Measurements from ENCODE around the gene WDR59. TPM values are rescaled to one million over a fixed set of nuclear protein-coding genes. Genes with fewer than 3 reads are reported as not detected.

WDR59 gene
- total and polyA plus RNA-seq, 2 experiments from 2014 or later, result 38.7 to 54.5 TPM

DNA sequence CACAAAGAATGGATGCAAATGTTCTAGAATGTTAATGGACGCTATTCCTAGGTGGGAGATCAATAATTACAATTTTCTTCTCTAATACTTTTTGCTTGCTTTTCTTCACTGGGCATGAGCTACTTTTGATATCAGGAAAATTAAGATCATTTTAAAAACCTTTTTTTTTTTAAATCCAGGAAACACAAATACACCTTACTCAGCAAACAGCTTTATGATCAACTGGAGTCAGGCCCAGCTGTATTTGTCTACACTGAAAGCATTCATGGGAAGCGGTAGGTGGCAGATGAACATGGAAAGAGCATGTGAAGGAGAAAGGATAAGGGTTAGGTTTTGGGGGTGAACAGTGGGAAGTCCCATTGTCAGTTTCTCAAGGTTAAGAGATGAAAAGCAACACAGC is 97.8 kb downstream of the WDR59 start:
- peaks cover 1% of the 10 kb centered on the region for H3K27me3 Mint-ChIP-seq (ENCODE audit: insufficient read depth, low read depth, poor library complexity)
- Histone ChIP-seq H3K9me2 (ENCODE audit: insufficient read depth) (no peaks in the 10 kb centered on the region), H3K36me3 (ENCODE audit: insufficient read depth) (peaks cover 16% of the 10 kb centered on the region), H3K27me3 (ENCODE audit: insufficient read depth) (no peaks in the 10 kb centered on the region), H3K4me1 (ENCODE audit: insufficient read depth) (no peaks in the 10 kb centered on the region), H3K4me3 (no peak overlapping the region), H3F3A (replicated peaks; ENCODE audit: low read depth) (no peaks in the 10 kb centered on the region), H3K79me2 (replicated peaks; ENCODE audit: insufficient read depth) (no peaks in the 10 kb centered on the region), H2AFZ (no peak overlapping the region), H4K20me1 (replicated peaks; ENCODE audit: insufficient read depth) (peaks cover 3% of the 10 kb centered on the region; the same call in 1 of the 2 replicates), H3K27ac (ENCODE audit: low read depth) (no peak overlapping the region), H3K4me2 (no peak overlapping the region)
- ATAC-seq (no peak), DNase-seq (ENCODE audit: low spot score) (no peak)
- H3K36me3 Mint-ChIP-seq (ENCODE audit: low read depth), result peaks cover 65% of the 10 kb centered on the region
- no peaks in the 10 kb centered on the region for H3K9me3 Mint-ChIP-seq
- TF ChIP-seq ETS1 (IDR thresholded peaks at IDR 0.05) (no peak), NANOG (IDR thresholded peaks at IDR 0.05; ENCODE audit: borderline replicate concordance) (no peak), JUNB (IDR thresholded peaks at IDR 0.05; ENCODE audit: unreplicated experiment) (no peak), EZH2 (IDR thresholded peaks at IDR 0.05; ENCODE audit: low read depth, unreplicated experiment) (no peak)
- no peaks in the 10 kb centered on the region for H3K4me1 Mint-ChIP-seq
- H3K4me3 Mint-ChIP-seq, result no peak overlapping the region
- H3K27ac Mint-ChIP-seq, result no peak overlapping the region

- H2AFZ ChIP-seq, result no peak overlapping the region
- Mint-ChIP-seq H3K9me3 (no peaks in the 10 kb centered on the region), H3K27me3 (ENCODE audit: insufficient read depth, low read depth, poor library complexity) (no peaks in the 10 kb centered on the region), H3K4me1 (peaks cover 9% of the 10 kb centered on the region), H3K36me3 (ENCODE audit: low read depth) (peaks cover 32% of the 10 kb centered on the region), H3K4me3 (no peak overlapping the region), H3K27ac (no peak overlapping the region)
- 0 out of 2 replicates have a peak overlapping the region, but pooled peaks have one; percentile 11 for H3K27ac ChIP-seq (ENCODE audit: low read depth)
- no peaks in the 10 kb centered on the region for H3K79me2 ChIP-seq (replicated peaks; ENCODE audit: insufficient read depth)
- no peak overlapping the region for H3K4me2 ChIP-seq
- H4K20me1 ChIP-seq (replicated peaks; ENCODE audit: insufficient read depth), result 0 out of 2 replicates have a peak, but pooled peaks cover 3% of the 10 kb centered on the region
- DNase-seq (ENCODE audit: low spot score), result no peak
- H3F3A ChIP-seq (replicated peaks; ENCODE audit: low read depth), result no peaks in the 10 kb centered on the region
- TF ChIP-seq CREB1 (CRISPR knock-in tag; IDR thresholded peaks at IDR 0.05; ENCODE audit: low read depth) (no peak), ZNF114 (CRISPR knock-in tag; IDR thresholded peaks at IDR 0.05) (no peak), EZH2 (IDR thresholded peaks at IDR 0.05; ENCODE audit: low read depth, unreplicated experiment) (no peak), EZH2phosphoT487 (IDR thresholded peaks at IDR 0.05; ENCODE audit: unreplicated experiment) (no peak), NANOG (IDR thresholded peaks at IDR 0.05; ENCODE audit: borderline replicate concordance) (no peak)
- TF ChIP-seq, protein P1, sequence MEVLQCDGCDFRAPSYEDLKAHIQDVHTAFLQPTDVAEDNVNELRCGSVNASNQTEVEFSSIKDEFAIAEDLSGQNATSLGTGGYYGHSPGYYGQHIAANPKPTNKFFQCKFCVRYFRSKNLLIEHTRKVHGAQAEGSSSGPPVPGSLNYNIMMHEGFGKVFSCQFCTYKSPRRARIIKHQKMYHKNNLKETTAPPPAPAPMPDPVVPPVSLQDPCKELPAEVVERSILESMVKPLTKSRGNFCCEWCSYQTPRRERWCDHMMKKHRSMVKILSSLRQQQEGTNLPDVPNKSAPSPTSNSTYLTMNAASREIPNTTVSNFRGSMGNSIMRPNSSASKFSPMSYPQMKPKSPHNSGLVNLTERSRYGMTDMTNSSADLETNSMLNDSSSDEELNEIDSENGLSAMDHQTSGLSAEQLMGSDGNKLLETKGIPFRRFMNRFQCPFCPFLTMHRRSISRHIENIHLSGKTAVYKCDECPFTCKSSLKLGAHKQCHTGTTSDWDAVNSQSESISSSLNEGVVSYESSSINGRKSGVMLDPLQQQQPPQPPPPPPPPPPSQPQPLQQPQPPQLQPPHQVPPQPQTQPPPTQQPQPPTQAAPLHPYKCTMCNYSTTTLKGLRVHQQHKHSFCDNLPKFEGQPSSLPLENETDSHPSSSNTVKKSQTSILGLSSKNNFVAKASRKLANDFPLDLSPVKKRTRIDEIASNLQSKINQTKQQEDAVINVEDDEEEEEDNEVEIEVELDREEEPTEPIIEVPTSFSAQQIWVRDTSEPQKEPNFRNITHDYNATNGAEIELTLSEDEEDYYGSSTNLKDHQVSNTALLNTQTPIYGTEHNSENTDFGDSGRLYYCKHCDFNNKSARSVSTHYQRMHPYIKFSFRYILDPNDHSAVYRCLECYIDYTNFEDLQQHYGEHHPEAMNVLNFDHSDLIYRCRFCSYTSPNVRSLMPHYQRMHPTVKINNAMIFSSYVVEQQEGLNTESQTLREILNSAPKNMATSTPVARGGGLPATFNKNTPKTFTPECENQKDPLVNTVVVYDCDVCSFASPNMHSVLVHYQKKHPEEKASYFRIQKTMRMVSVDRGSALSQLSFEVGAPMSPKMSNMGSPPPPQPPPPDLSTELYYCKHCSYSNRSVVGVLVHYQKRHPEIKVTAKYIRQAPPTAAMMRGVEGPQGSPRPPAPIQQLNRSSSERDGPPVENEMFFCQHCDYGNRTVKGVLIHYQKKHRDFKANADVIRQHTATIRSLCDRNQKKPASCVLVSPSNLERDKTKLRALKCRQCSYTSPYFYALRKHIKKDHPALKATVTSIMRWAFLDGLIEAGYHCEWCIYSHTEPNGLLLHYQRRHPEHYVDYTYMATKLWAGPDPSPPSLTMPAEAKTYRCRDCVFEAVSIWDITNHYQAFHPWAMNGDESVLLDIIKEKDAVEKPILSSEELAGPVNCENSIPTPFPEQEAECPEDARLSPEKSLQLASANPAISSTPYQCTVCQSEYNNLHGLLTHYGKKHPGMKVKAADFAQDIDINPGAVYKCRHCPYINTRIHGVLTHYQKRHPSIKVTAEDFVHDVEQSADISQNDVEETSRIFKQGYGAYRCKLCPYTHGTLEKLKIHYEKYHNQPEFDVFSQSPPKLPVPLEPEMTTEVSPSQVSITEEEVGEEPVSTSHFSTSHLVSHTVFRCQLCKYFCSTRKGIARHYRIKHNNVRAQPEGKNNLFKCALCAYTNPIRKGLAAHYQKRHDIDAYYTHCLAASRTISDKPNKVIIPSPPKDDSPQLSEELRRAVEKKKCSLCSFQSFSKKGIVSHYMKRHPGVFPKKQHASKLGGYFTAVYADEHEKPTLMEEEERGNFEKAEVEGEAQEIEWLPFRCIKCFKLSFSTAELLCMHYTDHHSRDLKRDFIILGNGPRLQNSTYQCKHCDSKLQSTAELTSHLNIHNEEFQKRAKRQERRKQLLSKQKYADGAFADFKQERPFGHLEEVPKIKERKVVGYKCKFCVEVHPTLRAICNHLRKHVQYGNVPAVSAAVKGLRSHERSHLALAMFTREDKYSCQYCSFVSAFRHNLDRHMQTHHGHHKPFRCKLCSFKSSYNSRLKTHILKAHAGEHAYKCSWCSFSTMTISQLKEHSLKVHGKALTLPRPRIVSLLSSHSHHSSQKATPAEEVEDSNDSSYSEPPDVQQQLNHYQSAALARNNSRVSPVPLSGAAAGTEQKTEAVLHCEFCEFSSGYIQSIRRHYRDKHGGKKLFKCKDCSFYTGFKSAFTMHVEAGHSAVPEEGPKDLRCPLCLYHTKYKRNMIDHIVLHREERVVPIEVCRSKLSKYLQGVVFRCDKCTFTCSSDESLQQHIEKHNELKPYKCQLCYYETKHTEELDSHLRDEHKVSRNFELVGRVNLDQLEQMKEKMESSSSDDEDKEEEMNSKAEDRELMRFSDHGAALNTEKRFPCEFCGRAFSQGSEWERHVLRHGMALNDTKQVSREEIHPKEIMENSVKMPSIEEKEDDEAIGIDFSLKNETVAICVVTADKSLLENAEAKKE (CRISPR knock-in tag; IDR thresholded peaks at IDR 0.05), result no peak
- H3K4me3 ChIP-seq, result no peak overlapping the region
- H3K9me2 ChIP-seq (ENCODE audit: insufficient read depth), result no peaks in the 10 kb centered on the region
- no peaks in the 10 kb centered on the region for H3K27me3 ChIP-seq (ENCODE audit: insufficient read depth)
- peaks cover 3% of the 10 kb centered on the region; the same call in 1 of the 2 replicates for H3K36me3 ChIP-seq (ENCODE audit: insufficient read depth)
- no peak for ATAC-seq
- H3K4me1 ChIP-seq (ENCODE audit: insufficient read depth), result no peaks in the 10 kb centered on the region
These were observed 107.2 kb downstream of the WDR59 start for GRCh38 chr16:74877706-74878105.
